Endothelial cell (in vitro differentiated cells): Measurements from ENCODE around the gene ZNF613. TPM values are rescaled to one million over a fixed set of nuclear protein-coding genes. Genes with fewer than 3 reads are reported as not detected.

Experiments used
- DNase-seq: peaks from one replicate; pipeline ENCODE4 v3.0.0; 2021; ENCODE audit warnings: low spot score
- H3K27ac Mint-ChIP-seq: one replicate; pipeline ENCODE4 v1.8.0; 2021; ENCODE audit warnings: mixed read lengths, inconsistent platforms; ENCODE audit not compliant: unreplicated experiment
- H3K27me3 Mint-ChIP-seq: one replicate; pipeline ENCODE4 v1.8.0; 2021; ENCODE audit warnings: mild to moderate bottlenecking, moderate library complexity, mixed read lengths, inconsistent platforms; ENCODE audit not compliant: unreplicated experiment
- H3K36me3 Mint-ChIP-seq: one replicate; pipeline ENCODE4 v1.8.0; 2021; ENCODE audit warnings: mild to moderate bottlenecking, low read depth, mixed read lengths, inconsistent platforms; ENCODE audit not compliant: unreplicated experiment
- H3K4me1 Mint-ChIP-seq: one replicate; pipeline ENCODE4 v1.8.0; 2021; ENCODE audit warnings: mild to moderate bottlenecking, mixed read lengths, inconsistent platforms; ENCODE audit not compliant: unreplicated experiment
- H3K4me3 Mint-ChIP-seq: one replicate; pipeline ENCODE4 v1.8.0; 2021; ENCODE audit warnings: mild to moderate bottlenecking, mixed read lengths, inconsistent platforms; ENCODE audit not compliant: unreplicated experiment
- H3K9me3 Mint-ChIP-seq: one replicate; pipeline ENCODE4 v1.8.0; 2021; ENCODE audit warnings: mixed read lengths, inconsistent platforms; ENCODE audit not compliant: unreplicated experiment
- CTCF ChIP-seq: fragments of 200-600 bp; sonication (generic); IDR thresholded peaks from one replicate; pipeline ENCODE4 v1.5.0; 2021; ENCODE audit warnings: antibody characterized with exemption; ENCODE audit not compliant: unreplicated experiment
- total RNA-seq: library from RNA; stranded (reverse); fragmentation: NEBNext Ultra II Directional; extraction: Animal tissue kit (Norgen Biotek cat#: 25700); gene quantifications from one replicate; pipeline ENCODE4 v1.2.1, GENCODE V29; 2021; ENCODE audit not compliant: unreplicated experiment

ZNF613 gene
- total RNA-seq, 1 donor from 2014 or later = 10.9 TPM

- DNase-seq = no peak
- Mint-ChIP-seq H3K9me3 (peaks cover 29% of the 10 kb centered on the region), H3K27ac (no peak overlapping the region), H3K27me3 (no peaks in the 10 kb centered on the region), H3K36me3 (peaks cover 72% of the 10 kb centered on the region), H3K4me3 (peak overlapping the region; percentile 64), H3K4me1 (peaks cover 4% of the 10 kb centered on the region)
- no peak for TF ChIP-seq CTCF
Measured at GRCh38 chr19:51889934-51890333, 37.3 kb upstream of the ZNF613 start.

- no peak overlapping the region for H3K27ac Mint-ChIP-seq
- peaks cover 31% of the 10 kb centered on the region for H3K9me3 Mint-ChIP-seq
- H3K27me3 Mint-ChIP-seq = no peaks in the 10 kb centered on the region
- peaks cover 4% of the 10 kb centered on the region for H3K4me1 Mint-ChIP-seq
- H3K4me3 Mint-ChIP-seq = peak overlapping the region; percentile 78
- H3K36me3 Mint-ChIP-seq = peaks cover 83% of the 10 kb centered on the region
- TF ChIP-seq CTCF = no peak
- DNase-seq = no peak
Measured at GRCh38 chr19:51891193-51891747, 36.0 kb upstream of the ZNF613 start.

GRCh38 chr19:51901860-51902259 is 25.4 kb upstream of the ZNF613 start:
- H3K4me3 Mint-ChIP-seq = no peak overlapping the region
- DNase-seq = no peak
- no peak overlapping the region for H3K27ac Mint-ChIP-seq
- H3K9me3 Mint-ChIP-seq = peaks cover 12% of the 10 kb centered on the region
- H3K36me3 Mint-ChIP-seq = peaks cover 51% of the 10 kb centered on the region
- no peak for TF ChIP-seq CTCF
- peaks cover 2% of the 10 kb centered on the region for H3K27me3 Mint-ChIP-seq
- H3K4me1 Mint-ChIP-seq = peaks cover 18% of the 10 kb centered on the region

GRCh38 chr19:51903192-51903591 is 24.1 kb upstream of the ZNF613 start:
- no peak overlapping the region for H3K27ac Mint-ChIP-seq
- H3K27me3 Mint-ChIP-seq = peaks cover under 1% of the 10 kb centered on the region
- TF ChIP-seq CTCF = no peak
- H3K9me3 Mint-ChIP-seq = peaks cover 14% of the 10 kb centered on the region
- peaks cover 44% of the 10 kb centered on the region for H3K36me3 Mint-ChIP-seq
- no peak for DNase-seq
- peaks cover 18% of the 10 kb centered on the region for H3K4me1 Mint-ChIP-seq
- peak overlapping the region; percentile 100 for H3K4me3 Mint-ChIP-seq

GRCh38 chr19:51904331-51905165 is 22.7 kb upstream of the ZNF613 start, which contains the start of gene ZNF649:
ZNF649 (minus strand) TSS chr19:51905017; CDS start chr19:51900107, 4,910 bp downstream.
- Mint-ChIP-seq H3K36me3 (peaks cover 42% of the 10 kb centered on the region), H3K27ac (peak within 1 kb of the TSS; percentile 95)
- DNase-seq = peak; percentile 86

More at GRCh38 chr19:51904331-51905165, 22.7 kb upstream of the ZNF613 start, which contains the start of gene ZNF649:
- Mint-ChIP-seq H3K4me1 (peaks cover 18% of the 10 kb centered on the region), H3K4me3 (peak within 1 kb of the TSS; percentile 100), H3K9me3 (peaks cover 18% of the 10 kb centered on the region), H3K27me3 (no peaks in the 10 kb centered on the region)
- no peak for TF ChIP-seq CTCF
